D721Med (cell line): ENCODE results near the gene IER3.
"Not testable (repeated sequence)": the region's sequence is repeated elsewhere in the genome, so short reads cannot be mapped to it uniquely, and the experiment has no call there.

Experiments used
- DNase-seq: peaks from one replicate; pipeline ENCODE4 v3.0.0; 2011; ENCODE audit warnings: low spot score; ENCODE audit not compliant: insufficient read length
- FAIRE-seq: peaks from 2 replicates; lab custom pipeline; 2011; peaks lifted over from hg19 to GRCh38; lab: Jason Lieb, UNC
- TF ChIP-seq, protein P1 (sequence below): IDR thresholded peaks from 2 replicates; pipeline ENCODE4 v1.5.1; 2012; ENCODE audit warnings: mild to moderate bottlenecking, control low read depth; ENCODE audit not compliant: insufficient read depth; ENCODE audit errors: missing control alignments

Gene IER3

DNA sequence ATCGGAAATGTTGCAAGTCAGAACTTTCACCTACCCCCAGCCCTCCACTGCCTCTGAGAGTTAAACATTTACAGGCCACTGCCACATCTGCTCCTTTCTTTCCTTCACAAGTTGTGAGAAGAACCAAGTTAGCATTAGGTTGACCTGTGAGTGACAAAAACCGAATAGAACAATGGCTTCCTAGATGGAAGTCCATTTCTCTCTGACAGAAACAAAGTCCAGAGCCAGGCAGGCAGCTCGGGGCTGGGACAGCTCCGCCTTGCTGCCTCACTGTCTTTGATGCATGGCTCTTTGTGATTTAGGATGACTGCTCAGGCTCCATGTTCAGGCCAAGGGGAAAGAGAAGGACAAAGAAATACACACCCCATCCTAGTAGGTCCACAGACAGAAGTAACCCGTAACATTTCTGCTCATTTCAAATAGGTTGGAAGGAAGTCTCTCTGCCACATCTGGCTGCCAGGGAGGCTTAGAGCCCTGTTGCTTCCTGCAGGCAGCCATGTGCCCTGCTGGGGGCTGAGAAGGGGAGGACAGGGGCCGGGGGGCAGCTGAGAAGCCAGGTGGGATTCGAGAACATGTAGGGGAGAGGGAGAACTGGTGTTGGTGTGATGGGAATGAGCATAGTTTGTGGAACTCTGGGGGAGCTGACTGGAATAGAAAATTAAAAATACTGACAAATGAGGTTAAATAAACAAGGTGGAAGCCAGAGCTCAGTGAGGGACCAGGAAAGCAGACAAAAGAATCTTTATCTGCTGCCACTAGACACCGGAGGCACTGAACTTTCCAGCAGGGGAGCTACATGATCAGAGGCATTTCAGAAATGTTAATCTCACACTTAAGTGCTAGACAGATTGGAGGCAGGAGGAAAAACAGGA is 19.5 kb upstream of the IER3 start:
- FAIRE-seq (no peak), DNase-seq (peak; percentile 28)
- TF ChIP-seq, protein P1, sequence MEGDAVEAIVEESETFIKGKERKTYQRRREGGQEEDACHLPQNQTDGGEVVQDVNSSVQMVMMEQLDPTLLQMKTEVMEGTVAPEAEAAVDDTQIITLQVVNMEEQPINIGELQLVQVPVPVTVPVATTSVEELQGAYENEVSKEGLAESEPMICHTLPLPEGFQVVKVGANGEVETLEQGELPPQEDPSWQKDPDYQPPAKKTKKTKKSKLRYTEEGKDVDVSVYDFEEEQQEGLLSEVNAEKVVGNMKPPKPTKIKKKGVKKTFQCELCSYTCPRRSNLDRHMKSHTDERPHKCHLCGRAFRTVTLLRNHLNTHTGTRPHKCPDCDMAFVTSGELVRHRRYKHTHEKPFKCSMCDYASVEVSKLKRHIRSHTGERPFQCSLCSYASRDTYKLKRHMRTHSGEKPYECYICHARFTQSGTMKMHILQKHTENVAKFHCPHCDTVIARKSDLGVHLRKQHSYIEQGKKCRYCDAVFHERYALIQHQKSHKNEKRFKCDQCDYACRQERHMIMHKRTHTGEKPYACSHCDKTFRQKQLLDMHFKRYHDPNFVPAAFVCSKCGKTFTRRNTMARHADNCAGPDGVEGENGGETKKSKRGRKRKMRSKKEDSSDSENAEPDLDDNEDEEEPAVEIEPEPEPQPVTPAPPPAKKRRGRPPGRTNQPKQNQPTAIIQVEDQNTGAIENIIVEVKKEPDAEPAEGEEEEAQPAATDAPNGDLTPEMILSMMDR: no peak

DNA sequence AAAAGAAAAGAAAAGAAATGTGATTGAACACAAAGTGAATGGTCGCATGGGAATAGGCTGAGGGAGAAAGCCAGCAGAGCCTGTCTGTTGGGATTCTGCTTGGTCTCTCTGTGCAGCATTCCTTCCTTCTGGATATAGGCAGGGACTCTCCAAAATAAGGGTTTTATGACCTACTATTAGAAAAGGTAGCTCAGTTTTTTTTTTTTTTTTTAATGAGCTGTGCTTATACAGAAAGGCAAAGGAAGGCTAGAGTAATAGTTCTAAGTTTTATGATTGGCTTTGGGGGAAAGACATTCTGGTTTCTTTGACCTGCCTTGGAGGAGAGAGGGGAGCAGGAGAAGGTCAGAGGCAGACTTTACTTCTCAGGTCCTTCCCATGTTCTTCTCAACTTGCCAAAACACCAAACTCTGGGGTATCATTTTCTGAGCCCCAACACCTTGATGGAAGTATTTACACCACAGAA is 18.8 kb upstream of the IER3 start:
- DNase-seq: no peak
- FAIRE-seq: no peak
- TF ChIP-seq, protein P1: no peak

DNA sequence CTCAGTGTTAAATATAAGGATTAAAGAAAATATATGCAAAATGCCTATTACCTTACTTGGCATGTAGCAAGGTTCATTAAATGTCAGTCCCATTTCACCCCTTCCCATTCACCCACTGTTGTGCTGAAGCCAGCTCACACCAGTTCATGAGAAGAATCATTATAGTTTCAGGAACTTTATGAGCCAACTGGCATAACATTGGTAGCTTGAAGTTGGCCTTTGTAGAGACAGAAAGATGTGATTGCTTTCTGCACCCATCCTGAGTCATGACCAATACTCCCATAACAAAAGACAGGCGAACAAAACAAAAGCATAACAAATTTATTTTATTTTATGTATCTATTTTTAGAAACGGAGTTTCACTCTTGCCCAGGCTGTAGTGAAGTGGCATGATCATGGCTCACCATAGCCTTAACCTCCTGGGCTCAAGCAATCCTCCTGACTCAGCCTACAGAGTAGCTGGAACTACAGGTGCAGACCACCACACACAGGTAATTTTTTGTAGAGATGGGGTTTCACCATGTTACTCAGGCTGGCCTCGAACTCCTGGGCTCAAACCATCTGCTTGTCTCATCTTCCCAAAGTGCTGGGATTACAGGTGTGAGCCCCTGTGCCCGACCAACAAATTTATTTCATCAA is 17.6 kb upstream of the IER3 start:
- FAIRE-seq (no peak), DNase-seq (no peak)
- TF ChIP-seq, protein P1: no peak

DNA sequence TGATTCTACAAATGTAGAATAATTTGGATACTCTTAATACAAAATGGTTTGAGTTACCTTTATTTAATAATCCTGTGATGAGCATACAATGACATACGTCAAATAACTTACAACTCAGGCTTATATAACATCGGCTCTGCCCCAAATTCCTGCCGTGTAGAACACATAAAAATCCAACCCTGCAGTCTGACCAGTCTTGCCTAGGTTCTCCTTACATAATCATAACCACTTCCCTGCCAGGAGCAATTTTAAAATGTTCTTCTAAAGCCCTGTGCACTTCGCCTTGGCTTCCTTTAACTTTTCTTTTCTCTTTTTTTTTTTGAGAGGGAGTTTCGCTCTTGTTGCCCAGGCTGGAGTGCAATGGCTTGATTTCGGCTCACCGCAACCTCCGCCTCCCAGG is 16.2 kb upstream of the IER3 start:
- TF ChIP-seq, protein P1: no peak
- FAIRE-seq (no peak), DNase-seq (no peak)

DNA sequence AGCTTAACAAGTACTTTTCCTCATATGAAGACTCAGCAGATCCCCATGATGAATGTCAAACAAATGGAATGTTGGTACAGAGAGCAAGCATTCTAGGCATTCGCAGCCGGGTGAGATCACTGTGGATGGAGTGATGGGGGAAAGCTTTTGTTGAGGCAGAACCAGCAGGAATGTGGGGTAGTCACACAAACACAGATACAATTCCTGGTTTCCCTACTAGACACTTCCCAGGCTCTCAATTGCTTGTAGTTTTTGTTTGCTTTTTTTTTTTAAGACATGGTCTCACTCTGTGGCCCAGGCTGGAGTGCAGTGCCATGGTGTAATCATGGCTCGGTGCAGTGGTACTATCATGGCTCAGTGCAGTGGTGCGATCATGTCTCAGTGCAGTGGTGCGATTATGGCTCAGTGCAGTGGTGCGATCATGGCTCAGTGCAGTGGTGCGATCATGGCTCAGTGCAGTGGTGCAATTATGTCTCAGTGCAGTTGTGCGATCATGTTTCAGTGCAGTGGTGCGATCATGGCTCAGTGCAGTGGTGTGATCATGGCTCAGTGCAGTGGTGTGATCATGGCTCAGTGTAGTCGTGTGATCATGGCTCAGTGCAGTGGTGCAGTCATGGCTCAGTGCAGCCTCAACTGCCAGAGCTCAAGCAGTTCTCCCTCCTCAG is 15.4 kb upstream of the IER3 start:
- TF ChIP-seq, protein P1: no peak
- DNase-seq (no peak), FAIRE-seq (no peak)

DNA sequence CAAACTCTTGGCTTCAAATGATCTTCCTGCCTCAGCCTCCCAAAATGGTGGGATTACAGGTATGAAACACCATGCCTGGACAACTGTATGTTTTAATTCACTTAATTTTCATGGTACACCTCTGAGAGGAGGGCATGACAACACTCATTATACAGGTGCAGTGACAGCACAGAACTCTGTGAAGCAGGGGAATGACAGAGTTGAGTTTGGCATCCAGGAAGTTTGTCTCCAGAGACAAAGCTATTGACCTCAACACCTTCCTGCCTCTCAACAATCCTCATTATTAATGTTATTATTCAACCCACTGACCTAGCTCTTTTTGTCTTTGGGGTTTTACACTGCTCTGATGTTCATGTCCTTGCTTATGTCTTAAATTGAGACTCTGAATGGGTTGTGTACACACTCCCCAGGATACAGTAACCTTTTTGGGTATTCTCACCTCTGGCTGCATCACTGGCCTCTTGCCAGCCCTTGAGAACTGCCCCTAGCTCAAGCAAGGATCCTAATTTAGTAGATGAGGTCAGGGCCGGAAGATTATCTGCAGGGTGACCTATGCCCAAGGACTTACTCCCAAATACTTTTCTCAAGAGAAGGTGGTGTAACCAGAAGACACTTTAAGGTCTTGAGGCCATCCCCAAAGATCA is 13.0 kb upstream of the IER3 start:
- TF ChIP-seq, protein P1: no peak
- no peak for FAIRE-seq
- no peak for DNase-seq

DNA sequence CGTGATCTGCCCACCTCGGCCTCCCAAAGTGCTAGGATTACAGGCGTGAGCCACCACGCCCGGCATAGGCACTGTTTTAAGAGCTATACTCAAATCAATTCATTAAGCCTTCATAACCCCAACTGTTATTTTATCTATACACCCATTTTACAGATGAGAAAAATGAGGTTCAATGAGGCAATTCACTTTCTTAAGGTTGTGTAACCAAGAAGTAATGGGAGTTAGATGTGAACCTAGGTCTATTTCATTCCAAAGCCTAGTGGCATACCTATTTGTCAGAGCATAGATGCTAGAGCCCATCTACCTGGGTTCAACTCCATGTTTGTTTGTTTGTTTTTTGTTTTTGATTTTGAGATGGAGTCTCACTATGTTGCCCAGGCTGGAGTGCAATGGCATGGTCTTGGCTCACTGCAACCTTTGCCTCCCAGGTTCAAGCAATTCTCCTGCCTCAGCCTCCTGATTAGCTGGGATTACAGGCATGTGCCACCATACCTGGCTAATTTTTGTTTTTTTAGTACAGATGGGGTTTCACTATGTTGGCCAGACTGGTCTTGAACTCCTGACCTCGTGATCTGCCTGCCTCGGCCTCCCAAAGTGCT is 12.2 kb upstream of the IER3 start:
- FAIRE-seq, DNase-seq: not testable (repeated sequence)
